Measurements from ENCODE around the gene ITGB3. TPM values are rescaled to one million over a fixed set of nuclear protein-coding genes. Genes with fewer than 3 reads are reported as not detected.

The ITGB3 gene
- total RNA-seq, 1 donor, result 39.8 TPM

GRCh38 chr17:47311420-47311819, 57.8 kb downstream of the ITGB3 start:
- TF ChIP-seq CTCF (IDR thresholded peaks at IDR 0.05; ENCODE audit: extremely low read depth, low read depth, low read length), result no peak
- Histone ChIP-seq H3K4me3 (ENCODE audit: insufficient read depth, low read length) (no peak overlapping the region), H3K27me3 (ENCODE audit: insufficient read depth, low read length) (no peaks in the 10 kb centered on the region), H2AFZ (ENCODE audit: low read length) (no peak overlapping the region), H3K79me2 (ENCODE audit: insufficient read depth, low read length) (no peaks in the 10 kb centered on the region), H3K36me3 (ENCODE audit: insufficient read depth, low read length) (peaks cover 30% of the 10 kb centered on the region), H3K9me3 (ENCODE audit: low read depth, low read length) (no peaks in the 10 kb centered on the region), H4K20me1 (ENCODE audit: insufficient read depth, low read length) (no peaks in the 10 kb centered on the region), H3K4me2 (ENCODE audit: insufficient read depth, low read length) (no peak overlapping the region), H3K27ac (ENCODE audit: low read depth, low read length) (no peak overlapping the region), H3K4me1 (ENCODE audit: insufficient read depth, low read length) (peaks cover 21% of the 10 kb centered on the region)
- no peak for DNase-seq (ENCODE audit: insufficient read length, low spot score, missing footprints)

GRCh38 chr17:47315451-47316266, 62.0 kb downstream of the ITGB3 start:
- H3K4me1 ChIP-seq (ENCODE audit: insufficient read depth, low read length), result peaks cover 32% of the 10 kb centered on the region
- DNase-seq (ENCODE audit: insufficient read length, low spot score, missing footprints), result no peak
- H3K27ac ChIP-seq (ENCODE audit: low read depth, low read length), result peak overlapping the region; percentile 78
- no peaks in the 10 kb centered on the region for H3K79me2 ChIP-seq (ENCODE audit: insufficient read depth, low read length)
- no peak overlapping the region for H3K4me3 ChIP-seq (ENCODE audit: insufficient read depth, low read length)
- H2AFZ ChIP-seq (ENCODE audit: low read length), result peak overlapping the region; percentile 20
- peak; percentile 86 for TF ChIP-seq CTCF (IDR thresholded peaks at IDR 0.05; ENCODE audit: extremely low read depth, low read depth, low read length)
- no peaks in the 10 kb centered on the region for H3K27me3 ChIP-seq (ENCODE audit: insufficient read depth, low read length)
- H3K4me2 ChIP-seq (ENCODE audit: insufficient read depth, low read length), result peak overlapping the region; percentile 43
- no peaks in the 10 kb centered on the region for H4K20me1 ChIP-seq (ENCODE audit: insufficient read depth, low read length)
- no peaks in the 10 kb centered on the region for H3K9me3 ChIP-seq (ENCODE audit: low read depth, low read length)
- H3K36me3 ChIP-seq (ENCODE audit: insufficient read depth, low read length), result peaks cover 10% of the 10 kb centered on the region

- Histone ChIP-seq H3K4me2 (ENCODE audit: insufficient read depth, low read length) (peak overlapping the region; percentile 43), H3K4me1 (ENCODE audit: insufficient read depth, low read length) (peaks cover 32% of the 10 kb centered on the region), H4K20me1 (ENCODE audit: insufficient read depth, low read length) (no peaks in the 10 kb centered on the region), H3K9me3 (ENCODE audit: low read depth, low read length) (no peaks in the 10 kb centered on the region), H3K4me3 (ENCODE audit: insufficient read depth, low read length) (no peak overlapping the region), H3K27ac (ENCODE audit: low read depth, low read length) (peak overlapping the region; percentile 78), H2AFZ (ENCODE audit: low read length) (no peak overlapping the region), H3K27me3 (ENCODE audit: insufficient read depth, low read length) (no peaks in the 10 kb centered on the region), H3K36me3 (ENCODE audit: insufficient read depth, low read length) (peaks cover 4% of the 10 kb centered on the region), H3K79me2 (ENCODE audit: insufficient read depth, low read length) (no peaks in the 10 kb centered on the region)
- TF ChIP-seq CTCF (IDR thresholded peaks at IDR 0.05; ENCODE audit: extremely low read depth, low read depth, low read length), result no peak
- no peak for DNase-seq (ENCODE audit: insufficient read length, low spot score, missing footprints)
Observed at GRCh38 chr17:47316311-47316710, 62.7 kb downstream of the ITGB3 start.

- Histone ChIP-seq H3K4me1 (ENCODE audit: insufficient read depth, low read length) (peaks cover 32% of the 10 kb centered on the region), H2AFZ (ENCODE audit: low read length) (no peak overlapping the region), H3K9me3 (ENCODE audit: low read depth, low read length) (no peaks in the 10 kb centered on the region), H3K36me3 (ENCODE audit: insufficient read depth, low read length) (no peaks in the 10 kb centered on the region), H3K4me2 (ENCODE audit: insufficient read depth, low read length) (no peak overlapping the region), H4K20me1 (ENCODE audit: insufficient read depth, low read length) (no peaks in the 10 kb centered on the region), H3K4me3 (ENCODE audit: insufficient read depth, low read length) (no peak overlapping the region), H3K27me3 (ENCODE audit: insufficient read depth, low read length) (no peaks in the 10 kb centered on the region), H3K79me2 (ENCODE audit: insufficient read depth, low read length) (no peaks in the 10 kb centered on the region), H3K27ac (ENCODE audit: low read depth, low read length) (peak overlapping the region; percentile 78)
- DNase-seq (ENCODE audit: insufficient read length, low spot score, missing footprints), result no peak
- TF ChIP-seq CTCF (IDR thresholded peaks at IDR 0.05; ENCODE audit: extremely low read depth, low read depth, low read length), result no peak
Observed at GRCh38 chr17:47317119-47317518, 63.5 kb downstream of the ITGB3 start.
